Heart left ventricle (tissue), 16 donors: Measurements from ENCODE around the gene KIFAP3. TPM values are rescaled to one million over a fixed set of nuclear protein-coding genes. Genes with fewer than 3 reads are reported as not detected.

ENCODE experiments used
- ATAC-seq, 4 donors: fragments of 200-7000 bp; cut with Tn5 transposase; one replicate each; pipeline ENCODE4 v1.9.1; 2020 to 2022; ENCODE audit warnings: moderate library complexity in 4 of 4, mild to moderate bottlenecking in 3 of 4, moderate number of reproducible peaks in 1 of 4
- DNase-seq, 5 donors: peaks; one replicate each; pipeline ENCODE4 v3.0.0-alpha.2; 2020
- H3K27ac ChIP-seq, 12 donors: fragments of 200-600 bp; sonication (generic) in 4 of 12; one replicate each; pipeline versions ENCODE4 v1.5.0 to v1.8.0; 2016 to 2022; ENCODE audit warnings: mild to moderate bottlenecking in 2 of 12
- H3K27me3 ChIP-seq, 9 donors: fragments of 200-600 bp; sonication (generic) in 2 of 9; one replicate each; pipeline versions ENCODE4 v1.5.1 to v1.8.0; 2016 to 2022; ENCODE audit warnings: mild to moderate bottlenecking in 3 of 9
- H3K36me3 ChIP-seq, 9 donors: fragments of 200-600 bp; sonication (generic) in 2 of 9; one replicate each; pipeline versions ENCODE4 v1.5.0 to v1.8.0; 2018 to 2022; ENCODE audit warnings: mild to moderate bottlenecking in 2 of 9
- H3K4me1 ChIP-seq, 12 donors: fragments of 200-600 bp; sonication (generic) in 4 of 12; one replicate each; pipeline versions ENCODE4 v1.5.0 to v1.8.0; 2016 to 2022; ENCODE audit warnings: mild to moderate bottlenecking in 3 of 12
- H3K4me3 ChIP-seq, 12 donors: fragments of 200-600 bp; sonication (generic) in 4 of 12; one replicate each; pipeline versions ENCODE4 v1.5.0 to v1.8.0; 2017 to 2022; ENCODE audit warnings: mild to moderate bottlenecking in 9 of 12, moderate library complexity in 4 of 12
- H3K9me3 ChIP-seq, 12 donors: fragments of 200-600 bp; sonication (generic) in 4 of 12; one replicate each; pipeline versions ENCODE4 v1.5.0 to v1.8.0; 2016 to 2022; ENCODE audit warnings: mild to moderate bottlenecking in 1 of 12
- CTCF ChIP-seq, 12 donors: fragments of 200-600 bp; sonication (generic) in 4 of 12; IDR thresholded peaks; one replicate each; pipeline versions ENCODE4 v1.5.0 to v1.8.0; 2018 to 2022; ENCODE audit warnings: antibody characterized with exemption in 12 of 12, mild to moderate bottlenecking in 5 of 12
- POLR2A ChIP-seq, 2 donors: fragments of 450-650 bp; IDR thresholded peaks; one replicate each; pipeline ENCODE4 v1.6.1; 2017; ENCODE audit warnings: antibody characterized with exemption in 2 of 2, mild to moderate bottlenecking in 2 of 2, moderate library complexity in 2 of 2
- WGBS, 4 donors: extraction: QIAGEN DNeasy Blood & Tissue Kit in 2 of 4; methylation state at CpG; one replicate each; pipeline versions ENCODE4 v1.1.5 to v1.1.7; 2013 to 2018; 5-methylcytosine and 5-hydroxymethylcytosine counted together
- intact Hi-C, 10 donors: fragments of 100-400 bp; cut with DNase I; formaldehyde crosslinking; loops; one replicate each; pipeline versions ENCODE4 v1.11.1 to v1.14.2; 2022
- polyA plus RNA-seq, 2 donors: library from polyadenylated mRNA; stranded (reverse); fragments of 200-250 nt; gene quantifications; one replicate each; pipeline ENCODE4 v1.2.3, GENCODE V29; 2013
- total RNA-seq, 9 donors: library from RNA; depleted of rRNA in 2 of 9; stranded (reverse); fragments of >200 nt in 2 of 9; fragmentation: NEBNext Ultra II Directional in 3 of 9; extraction: Animal tissue kit (Norgen Biotek cat#: 25700) in 3 of 9; gene quantifications; one replicate each; pipeline versions ENCODE4 v1.1.0 to v1.2.4, GENCODE V29; 2016 to 2023
- donor health status: ischemic (EF 13 %, LVEDD 7.1; RV severe dilation, severe dysfunction).
- donor health status: healthy with polysubstance abuse.
- donor health status: DM: no; HTN: yes; CAD: no.
- donor health status: DM: no; HTN: no; CAD: no.
- donor health status: ischemic (EF 25% LVEDD 6.9; RV normal size, moderate dysfunction).
- donor health status: ischemic (EF 25% LVEDD 5.7; RV mildly dilated, moderate dysfunction).
- donor health status: healthy.
- donor health status: DM: yes; HTN: yes; CAD: no.
- donor health status: ischemic (EF 35%, LVEDD 5.7; RV mildly dilated, moderate dysfunction).
- donor health status: nonischemic (EF 11% LVEDD 7.7; RV severe dilation, severe dysfunction).
- donor health status: DM: yes; HTN: yes; CAD: no.
- donor health status: PGD.
- donor health status: ischemic (EF 29% LVEDD 5.4; RV normal size, mild dysfunction).
- donor health status: nonischemic (EF 23%, LVEDD 6.1; RV moderate dilation, normal function).

Gene KIFAP3
- total and polyA plus RNA-seq, 11 donors: 14.0 to 75.0 (median 53.5) TPM

GRCh38 chr1:169893645-169894423 lies 180.7 kb downstream of the KIFAP3 start, which contains the start of gene SCYL3:
TSS of gene SCYL3 (minus strand) at chr1:169893896. CDS start at chr1:169888840, 5,056 bp downstream.
- ATAC-seq: peak; percentile 98 to 99 (median 99)
- 0 to 1% (median 0%) methylated on average over 33 to 52 of the region's 52 CpGs for WGBS, 4 donors
- H3K27me3 ChIP-seq: peaks cover 0 to 6% (median 0%) of the 10 kb centered on the region in 9 donors
- no peaks in the 10 kb centered on the region for H3K36me3 ChIP-seq
- peak within 1 kb of the TSS; percentile 78 to 99 (median 94) for H3K4me3 ChIP-seq
- DNase-seq: peak; percentile 94 to 97 (median 96)
- no peaks in the 10 kb centered on the region for H3K9me3 ChIP-seq
- TF ChIP-seq CTCF (IDR thresholded peaks at IDR 0.05): peak in 1 of 12 donors; percentile 19
- TF ChIP-seq POLR2A (IDR thresholded peaks at IDR 0.05): peak in 1 of 2 donors; percentile 60
- H3K27ac ChIP-seq: peak within 1 kb of the TSS; percentile 94 to 100 (median 97)
- H3K4me1 ChIP-seq: peaks cover 0 to 38% (median 18%) of the 10 kb centered on the region in 12 donors
- intact Hi-C loops: loop anchor here in 3 of 10 donors (5.0 to 10.0 kb wide), 3 partner anchors 102 to 181 kb away; partner anchors contain the start of genes KIFAP3 (in 3 of the 3) and METTL18 (in 1 of the 3)

- H3K27me3 ChIP-seq: peaks cover 0 to 6% (median 0%) of the 10 kb centered on the region in 9 donors
- ATAC-seq (peak in 2 of 4 donors; percentile 12 to 15), DNase-seq (peak in 4 of 5 donors; percentile 41 to 72 (median 42))
- peaks cover 0 to 38% (median 19%) of the 10 kb centered on the region in 12 donors for H3K4me1 ChIP-seq
- no peaks in the 10 kb centered on the region for H3K9me3 ChIP-seq
- H3K27ac ChIP-seq: peak overlapping the region; percentile 94 to 100 (median 97)
- intact Hi-C loops: loop anchor here in 3 of 10 donors (5.0 to 10.0 kb wide), 3 partner anchors 101 to 182 kb away; partner anchors contain the start of genes KIFAP3 (in 3 of the 3) and METTL18 (in 1 of the 3)
- peak overlapping the region; percentile 78 to 99 (median 94) for H3K4me3 ChIP-seq
- peaks cover 0 to 7% (median 6%) of the 10 kb centered on the region in 9 donors for H3K36me3 ChIP-seq
- no peak for TF ChIP-seq POLR2A (IDR thresholded peaks at IDR 0.05)
- TF ChIP-seq CTCF (IDR thresholded peaks at IDR 0.05): no peak
- 1 to 3% (median 2%) methylated on average over 11 to 51 of the region's 51 CpGs for WGBS, 4 donors
Measured at GRCh38 chr1:169892927-169893644, 181.4 kb downstream of the KIFAP3 start.

- peaks cover 0 to 6% (median 0%) of the 10 kb centered on the region in 9 donors for H3K27me3 ChIP-seq
- 61 to 64% (median 62%) methylated on average over 8 of the region's 8 CpGs for WGBS, 4 donors
- no peak for TF ChIP-seq CTCF (IDR thresholded peaks at IDR 0.05)
- no peak for TF ChIP-seq POLR2A (IDR thresholded peaks at IDR 0.05)
- intact Hi-C loops: loop anchor here in 3 of 10 donors (5.0 to 10.0 kb wide), 3 partner anchors 100 to 182 kb away; partner anchors contain the start of genes KIFAP3 (in 3 of the 3) and METTL18 (in 1 of the 3)
- H3K9me3 ChIP-seq: no peaks in the 10 kb centered on the region
- ATAC-seq (no peak), DNase-seq (no peak)
- H3K36me3 ChIP-seq: peaks cover 0 to 15% (median 13%) of the 10 kb centered on the region in 9 donors
- peak overlapping the region; percentile 78 to 99 (median 94) for H3K4me3 ChIP-seq
- H3K27ac ChIP-seq: peak overlapping the region in 10 of 12 donors; percentile 28 to 98 (median 96)
- H3K4me1 ChIP-seq: peaks cover 0 to 38% (median 19%) of the 10 kb centered on the region in 12 donors
Measured at GRCh38 chr1:169892176-169892926, 182.1 kb downstream of the KIFAP3 start.
